Panc1 (cell line): Measurements from ENCODE around the gene PC. TPM values are rescaled to one million over a fixed set of nuclear protein-coding genes. Genes with fewer than 3 reads are reported as not detected.

Experiments used
- ATAC-seq: fragments of 200-7000 bp; cut with Tn5 transposase; 2 replicates; pipeline ENCODE4 v1.9.1; 2020; ENCODE audit warnings: mild to moderate bottlenecking, moderate library complexity
- BruUV-seq: library from RNA; stranded (reverse); fragments of 400-500 nt; replicated peaks from 2 replicates; lab custom pipeline; 2021; lab: Mats Ljungman, UMichigan
- CTCF ChIA-PET: fragments of 300-600 bp; sonication (Branson Sonifier 250); formaldehyde crosslinking; loops from one replicate; lab custom pipeline; 2022; ENCODE audit warnings: antibody characterized with exemption; lab: Charles Lee
- POLR2A ChIA-PET: fragments of 300-600 bp; sonication (Branson Sonifier 250); formaldehyde crosslinking; loops from one replicate; lab custom pipeline; 2022; ENCODE audit warnings: antibody characterized with exemption; lab: Charles Lee
- DNase-seq: peaks from one replicate; pipeline ENCODE4 v3.0.0-alpha.2; 2010; ENCODE audit warnings: low read depth, low spot score
- H3K27ac ChIP-seq: 2 replicates; pipeline ENCODE4 v1.5.1; 2011; ENCODE audit warnings: mild to moderate bottlenecking, low read length, inconsistent platforms
- H3K27me3 ChIP-seq: fragments of 200-500 bp; sonication (Bioruptor generic); 2 replicates; pipeline ENCODE4 v1.6.0; 2014; ENCODE audit warnings: low read length, inconsistent platforms; ENCODE audit not compliant: control insufficient read depth, insufficient read depth
- H3K36me3 ChIP-seq: fragments of 200-500 bp; sonication (Bioruptor generic); 2 replicates; pipeline ENCODE4 v1.5.1; 2014; ENCODE audit warnings: inconsistent platforms, mild to moderate bottlenecking, low read length, moderate library complexity; ENCODE audit not compliant: control insufficient read depth, insufficient read depth
- H3K4me1 ChIP-seq: 2 replicates; pipeline ENCODE4 v1.5.1; 2011; ENCODE audit warnings: inconsistent platforms, mild to moderate bottlenecking, low read length, moderate library complexity; ENCODE audit not compliant: control insufficient read depth, insufficient read depth
- H3K4me3 ChIP-seq, 2 experiments: 2 replicates each; pipeline ENCODE4 v1.5.1; 2011 to 2012; ENCODE audit warnings: low read depth in 2 of 2, low read length in 2 of 2, mild to moderate bottlenecking in 2 of 2, inconsistent platforms in 1 of 2, moderate library complexity in 1 of 2
- H3K9me3 ChIP-seq: fragments of 200-500 bp; sonication (Bioruptor generic); 2 replicates; pipeline ENCODE4 v1.5.1; 2014; ENCODE audit warnings: low read depth, mild to moderate bottlenecking, inconsistent platforms, low read length, moderate library complexity; ENCODE audit not compliant: control insufficient read depth, insufficient read depth
- POLR2AphosphoS5 ChIP-seq: IDR thresholded peaks from 2 replicates; pipeline ENCODE4 v1.6.1; 2012; ENCODE audit warnings: mild to moderate bottlenecking, low read depth, low read length, moderate library complexity
- SIN3A ChIP-seq: IDR thresholded peaks from 2 replicates; pipeline ENCODE4 v1.6.1; 2012; ENCODE audit warnings: low read depth, mild to moderate bottlenecking, low read length, moderate library complexity, borderline replicate concordance; ENCODE audit not compliant: insufficient read depth
- TCF7L2 ChIP-seq: IDR thresholded peaks from 2 replicates; pipeline ENCODE4 v1.6.1; 2011; ENCODE audit warnings: mild to moderate bottlenecking, low read depth, low read length, inconsistent platforms
- in situ Hi-C: cut with HindIII; loops from 2 replicates; pipeline ENCODE4 v1.10.0; 2016; ENCODE audit warnings: low sequenced_read_pairs, low pct_unique_long_range_greater_than_20kb
- intact Hi-C: fragments of 100-400 bp; cut with micrococcal nuclease; formaldehyde crosslinking; loops from one replicate; pipeline ENCODE4 v1.10.0; 2022; ENCODE audit not compliant: unreplicated experiment
- total RNA-seq: library from RNA; stranded (reverse); gene quantifications from one replicate; pipeline ENCODE4 v1.2.1, GENCODE V29; 2021; ENCODE audit not compliant: unreplicated experiment
- TF ChIP-seq, protein P1 (sequence below): fragments of 450-650 bp; IDR thresholded peaks from 2 replicates; pipeline ENCODE4 v1.5.1; 2017; ENCODE audit warnings: mild to moderate bottlenecking
- TF ChIP-seq, protein P2 (sequence below), 2 experiments: IDR thresholded peaks; 2 replicates each; pipeline ENCODE4 v1.6.1; 2011 to 2012; ENCODE audit warnings: low read depth in 2 of 2, control low read depth in 1 of 2, low read length in 1 of 2, mild to moderate bottlenecking in 1 of 2, moderate library complexity in 1 of 2; ENCODE audit not compliant: insufficient read depth in 1 of 2

The PC gene
- total RNA-seq, 1 experiment from 2014 or later = 12.8 TPM

DNA sequence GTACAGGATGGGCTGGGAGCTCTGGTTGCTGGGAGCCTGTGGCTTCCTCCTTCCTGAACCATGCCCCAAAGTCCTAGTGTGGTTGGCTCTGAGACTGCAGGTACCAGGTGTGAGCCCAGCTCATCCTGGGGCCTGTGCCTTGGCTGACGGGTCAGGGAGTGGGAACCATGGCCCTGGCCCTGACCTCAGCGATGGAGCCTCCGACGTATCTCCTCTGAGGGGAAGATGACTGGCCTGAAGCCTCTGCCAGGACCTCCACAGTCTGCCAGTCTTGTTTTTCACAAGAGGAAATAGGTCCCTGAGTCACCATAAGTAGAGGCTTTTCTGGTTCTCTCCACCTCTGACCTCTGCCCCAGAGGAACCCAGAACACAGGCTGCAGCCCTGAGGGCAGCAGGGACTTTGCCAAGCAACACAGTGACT is 111.5 kb downstream of the PC start:
- no peak overlapping the region for H3K27ac ChIP-seq
- in situ Hi-C loops (no loop called here), intact Hi-C loops (no loop called here)
- no peaks in the 10 kb centered on the region for H3K9me3 ChIP-seq
- peaks cover 29% of the 10 kb centered on the region for H3K4me1 ChIP-seq
- POLR2A ChIA-PET = no interaction called here
- BruUV-seq = no TSS peak
- TF ChIP-seq TCF7L2 = no peak
- TF ChIP-seq, protein P1, sequence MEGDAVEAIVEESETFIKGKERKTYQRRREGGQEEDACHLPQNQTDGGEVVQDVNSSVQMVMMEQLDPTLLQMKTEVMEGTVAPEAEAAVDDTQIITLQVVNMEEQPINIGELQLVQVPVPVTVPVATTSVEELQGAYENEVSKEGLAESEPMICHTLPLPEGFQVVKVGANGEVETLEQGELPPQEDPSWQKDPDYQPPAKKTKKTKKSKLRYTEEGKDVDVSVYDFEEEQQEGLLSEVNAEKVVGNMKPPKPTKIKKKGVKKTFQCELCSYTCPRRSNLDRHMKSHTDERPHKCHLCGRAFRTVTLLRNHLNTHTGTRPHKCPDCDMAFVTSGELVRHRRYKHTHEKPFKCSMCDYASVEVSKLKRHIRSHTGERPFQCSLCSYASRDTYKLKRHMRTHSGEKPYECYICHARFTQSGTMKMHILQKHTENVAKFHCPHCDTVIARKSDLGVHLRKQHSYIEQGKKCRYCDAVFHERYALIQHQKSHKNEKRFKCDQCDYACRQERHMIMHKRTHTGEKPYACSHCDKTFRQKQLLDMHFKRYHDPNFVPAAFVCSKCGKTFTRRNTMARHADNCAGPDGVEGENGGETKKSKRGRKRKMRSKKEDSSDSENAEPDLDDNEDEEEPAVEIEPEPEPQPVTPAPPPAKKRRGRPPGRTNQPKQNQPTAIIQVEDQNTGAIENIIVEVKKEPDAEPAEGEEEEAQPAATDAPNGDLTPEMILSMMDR = no peak
- TF ChIP-seq, protein P2, sequence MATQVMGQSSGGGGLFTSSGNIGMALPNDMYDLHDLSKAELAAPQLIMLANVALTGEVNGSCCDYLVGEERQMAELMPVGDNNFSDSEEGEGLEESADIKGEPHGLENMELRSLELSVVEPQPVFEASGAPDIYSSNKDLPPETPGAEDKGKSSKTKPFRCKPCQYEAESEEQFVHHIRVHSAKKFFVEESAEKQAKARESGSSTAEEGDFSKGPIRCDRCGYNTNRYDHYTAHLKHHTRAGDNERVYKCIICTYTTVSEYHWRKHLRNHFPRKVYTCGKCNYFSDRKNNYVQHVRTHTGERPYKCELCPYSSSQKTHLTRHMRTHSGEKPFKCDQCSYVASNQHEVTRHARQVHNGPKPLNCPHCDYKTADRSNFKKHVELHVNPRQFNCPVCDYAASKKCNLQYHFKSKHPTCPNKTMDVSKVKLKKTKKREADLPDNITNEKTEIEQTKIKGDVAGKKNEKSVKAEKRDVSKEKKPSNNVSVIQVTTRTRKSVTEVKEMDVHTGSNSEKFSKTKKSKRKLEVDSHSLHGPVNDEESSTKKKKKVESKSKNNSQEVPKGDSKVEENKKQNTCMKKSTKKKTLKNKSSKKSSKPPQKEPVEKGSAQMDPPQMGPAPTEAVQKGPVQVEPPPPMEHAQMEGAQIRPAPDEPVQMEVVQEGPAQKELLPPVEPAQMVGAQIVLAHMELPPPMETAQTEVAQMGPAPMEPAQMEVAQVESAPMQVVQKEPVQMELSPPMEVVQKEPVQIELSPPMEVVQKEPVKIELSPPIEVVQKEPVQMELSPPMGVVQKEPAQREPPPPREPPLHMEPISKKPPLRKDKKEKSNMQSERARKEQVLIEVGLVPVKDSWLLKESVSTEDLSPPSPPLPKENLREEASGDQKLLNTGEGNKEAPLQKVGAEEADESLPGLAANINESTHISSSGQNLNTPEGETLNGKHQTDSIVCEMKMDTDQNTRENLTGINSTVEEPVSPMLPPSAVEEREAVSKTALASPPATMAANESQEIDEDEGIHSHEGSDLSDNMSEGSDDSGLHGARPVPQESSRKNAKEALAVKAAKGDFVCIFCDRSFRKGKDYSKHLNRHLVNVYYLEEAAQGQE (IDR thresholded peaks at IDR 0.05; ENCODE audit: insufficient read depth in 1 of 2, low read depth in 2 of 2, low read length in 1 of 2) = no peak
- TF ChIP-seq POLR2AphosphoS5 = no peak
- no peak for TF ChIP-seq SIN3A
- DNase-seq (no peak), ATAC-seq (no peak)
- CTCF ChIA-PET = no interaction called here
- no peak overlapping the region for H3K4me3 ChIP-seq
- no peaks in the 10 kb centered on the region for H3K27me3 ChIP-seq
- H3K36me3 ChIP-seq = peaks cover 10% of the 10 kb centered on the region; the same call in 1 of the 2 replicates

DNA sequence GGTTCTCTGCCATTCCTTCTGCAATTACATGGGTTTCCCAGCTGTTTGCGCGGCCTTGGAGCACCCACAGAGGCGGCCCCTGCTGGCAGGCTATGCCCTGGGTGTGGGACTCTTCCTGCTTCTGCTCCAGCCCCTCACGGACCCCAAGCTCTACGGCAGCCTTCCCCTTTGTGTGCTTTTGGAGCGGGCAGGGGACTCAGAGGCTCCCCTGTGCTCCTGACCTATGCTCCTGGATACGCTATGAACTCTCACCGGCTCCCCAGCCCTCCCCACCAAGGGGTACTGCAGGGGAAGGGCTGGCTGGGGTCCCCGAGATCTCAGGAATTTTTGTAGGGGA is 112.3 kb downstream of the PC start:
- TF ChIP-seq SIN3A (no peak), TCF7L2 (no peak), POLR2AphosphoS5 (no peak)
- TF ChIP-seq, protein P2 (IDR thresholded peaks at IDR 0.05; ENCODE audit: insufficient read depth in 1 of 2, low read depth in 2 of 2, low read length in 1 of 2) = no peak
- TF ChIP-seq, protein P1 = no peak
- no peak overlapping the region for H3K27ac ChIP-seq
- no peaks in the 10 kb centered on the region for H3K27me3 ChIP-seq
- ChIA-PET POLR2A (no interaction called here), CTCF (no interaction called here)
- peaks cover 31% of the 10 kb centered on the region for H3K4me1 ChIP-seq
- no peak overlapping the region for H3K4me3 ChIP-seq
- intact Hi-C loops = no loop called here
- H3K36me3 ChIP-seq = peaks cover 10% of the 10 kb centered on the region; the same call in 1 of the 2 replicates
- BruUV-seq = no TSS peak
- in situ Hi-C loops = no loop called here
- DNase-seq (no peak), ATAC-seq (no peak)
- no peaks in the 10 kb centered on the region for H3K9me3 ChIP-seq
